SK-N-SH (cell line): ENCODE measurements around the gene ADAMTS14. TPM values are rescaled to one million over a fixed set of nuclear protein-coding genes. Genes with fewer than 3 reads are reported as not detected.

ENCODE experiments used
- CTCF ChIA-PET: fragments of 300-600, 350-600 bp; formaldehyde crosslinking; extraction: SDS; loops from one replicate; lab custom pipeline; 2021; lab: Yijun Ruan, JAX
- POLR2A ChIA-PET: fragments of 350-600 bp; sonication (Branson Sonifier 250); formaldehyde crosslinking; extraction: SDS; loops from one replicate; lab custom pipeline; 2020; ENCODE audit warnings: antibody characterized with exemption, inconsistent platforms; lab: Yijun Ruan, JAX
- DNase-seq: peaks from one replicate; pipeline ENCODE4 v3.0.0; 2012
- H2AFZ ChIP-seq: fragments of 200-600 bp; sonication (generic); 2 replicates; pipeline ENCODE4 v1.8.1; 2016; ENCODE audit warnings: antibody characterized with exemption, mild to moderate bottlenecking, low read depth
- H3F3A ChIP-seq: fragments of 200-600 bp; sonication (generic); replicated peaks from 2 replicates; pipeline ENCODE3; 2016; ENCODE audit warnings: antibody characterized with exemption, mild to moderate bottlenecking; ENCODE audit not compliant: insufficient read depth
- H3K27ac ChIP-seq, 2 experiments: fragments of 200-500 bp in 1 of 2; fragments of 200-600 bp in 1 of 2; sonication (Bioruptor generic) in 1 of 2; sonication (generic), shearing (Covaris generic) in 1 of 2; 2 replicates each; pipeline versions ENCODE4 v1.5.1 to v1.6.1; 2014 to 2016; ENCODE audit warnings: low read depth in 2 of 2, inconsistent platforms in 1 of 2, low read length in 1 of 2, mild to moderate bottlenecking in 1 of 2, mixed read lengths in 1 of 2
- H3K27me3 ChIP-seq: fragments of 200-600 bp; sonication (generic), shearing (Covaris generic); 2 replicates; pipeline ENCODE4 v1.6.1; 2016; ENCODE audit warnings: mixed run types; ENCODE audit not compliant: insufficient read depth
- H3K36me3 ChIP-seq, 2 experiments: fragments of 200-500 bp in 1 of 2; fragments of 200-600 bp in 1 of 2; sonication (Bioruptor generic) in 1 of 2; sonication (generic) in 1 of 2; replicated peaks in 1 of 2; 2 replicates each; pipeline versions ENCODE3 to v1.5.1; 2014 to 2016; ENCODE audit warnings: low read length in 1 of 2, mild to moderate bottlenecking in 1 of 2; ENCODE audit not compliant: insufficient read depth in 2 of 2, control insufficient read depth in 1 of 2
- H3K4me1 ChIP-seq, 2 experiments: fragments of 200-500 bp in 1 of 2; fragments of 200-600 bp in 1 of 2; sonication (Bioruptor generic) in 1 of 2; sonication (generic), shearing (Covaris generic) in 1 of 2; 2 replicates each; pipeline versions ENCODE4 v1.5.1 to v1.6.1; 2014 to 2016; ENCODE audit warnings: low read depth in 1 of 2, low read length in 1 of 2, mixed run types in 1 of 2; ENCODE audit not compliant: insufficient read depth in 2 of 2, control insufficient read depth in 1 of 2
- H3K4me2 ChIP-seq: fragments of 200-600 bp; sonication (generic), shearing (Covaris generic); 2 replicates; pipeline ENCODE4 v1.6.1; 2017; ENCODE audit warnings: mixed run types
- H3K4me3 ChIP-seq, 2 experiments: fragments of 200-500 bp in 1 of 2; fragments of 200-600 bp in 1 of 2; sonication (Bioruptor generic) in 1 of 2; sonication (generic), shearing (Covaris generic) in 1 of 2; 2 replicates each; pipeline versions ENCODE4 v1.5.1 to v1.8.1; 2014 to 2016; ENCODE audit warnings: low read depth in 2 of 2, inconsistent platforms in 1 of 2, low read length in 1 of 2, mild to moderate bottlenecking in 1 of 2, mixed read lengths in 1 of 2, moderate library complexity in 1 of 2
- H3K79me2 ChIP-seq: fragments of 200-600 bp; sonication (generic); 2 replicates; pipeline ENCODE4 v1.8.1; 2017; ENCODE audit warnings: mild to moderate bottlenecking; ENCODE audit not compliant: insufficient read depth
- H3K9ac ChIP-seq: fragments of 200-600 bp; sonication (generic); 2 replicates; pipeline ENCODE4 v1.6.1; 2017; ENCODE audit warnings: mixed run types
- H3K9me2 ChIP-seq: fragments of 200-600 bp; sonication (generic); 2 replicates; pipeline ENCODE4 v1.6.1; 2017; ENCODE audit warnings: mixed run types
- H3K9me3 ChIP-seq: fragments of 200-600 bp; sonication (generic); 2 replicates; pipeline ENCODE4 v1.6.1; 2017; ENCODE audit warnings: mixed run types, mild to moderate bottlenecking, moderate library complexity
- H4K20me1 ChIP-seq: fragments of 200-600 bp; sonication (generic); 2 replicates; pipeline ENCODE4 v1.6.1; 2017; ENCODE audit warnings: mild to moderate bottlenecking, mixed run types; ENCODE audit not compliant: insufficient read depth
- CHD2 ChIP-seq: fragments of 150-350 bp; IDR thresholded peaks from 2 replicates; pipeline ENCODE4 v1.6.1; 2018; ENCODE audit warnings: low read length; ENCODE audit not compliant: partially characterized antibody
- CTCF ChIP-seq: fragments of 200-600 bp; sonication (generic); IDR thresholded peaks from 2 replicates; pipeline ENCODE4 v1.6.1; 2017; ENCODE audit warnings: antibody characterized with exemption, mild to moderate bottlenecking, moderate library complexity
- ELF1 ChIP-seq: IDR thresholded peaks from 2 replicates; pipeline ENCODE4 v1.4.0; 2012
- FOSL2 ChIP-seq: IDR thresholded peaks from 2 replicates; pipeline ENCODE4 v1.4.0; 2012; ENCODE audit warnings: low read depth, mild to moderate bottlenecking, moderate library complexity, borderline replicate concordance
- FOXJ3 ChIP-seq: sonication (generic); formaldehyde crosslinking; IDR thresholded peaks from 2 replicates; pipeline ENCODE4 v1.5.1; 2020; ENCODE audit warnings: mild to moderate bottlenecking, missing genetic modification reagents
- FOXM1 ChIP-seq: IDR thresholded peaks from 2 replicates; pipeline ENCODE4 v1.4.0; 2012; ENCODE audit warnings: low read depth, mild to moderate bottlenecking
- GABPA ChIP-seq: IDR thresholded peaks from 2 replicates; pipeline ENCODE4 v1.4.0; 2012; ENCODE audit warnings: low read depth, mild to moderate bottlenecking
- GATA2 ChIP-seq: sonication (generic); formaldehyde crosslinking; IDR thresholded peaks from 2 replicates; pipeline ENCODE4 v1.5.0; 2020; ENCODE audit warnings: mild to moderate bottlenecking, missing genetic modification reagents
- MAX ChIP-seq: IDR thresholded peaks from 2 replicates; pipeline ENCODE4 v1.4.0; 2012; ENCODE audit warnings: low read depth
- NFIC ChIP-seq: IDR thresholded peaks from 2 replicates; pipeline ENCODE4 v1.4.0; 2012; ENCODE audit warnings: borderline replicate concordance
- NRF1 ChIP-seq: IDR thresholded peaks from 2 replicates; pipeline ENCODE4 v1.6.1; 2012; ENCODE audit warnings: low read depth, mild to moderate bottlenecking, low read length
- PBX3 ChIP-seq: IDR thresholded peaks from 2 replicates; pipeline ENCODE4; 2012
- POLR2AphosphoS5 ChIP-seq: IDR thresholded peaks from 2 replicates; pipeline ENCODE4 v1.6.1; 2012; ENCODE audit warnings: low read depth, low read length
- SIN3A ChIP-seq: IDR thresholded peaks from 2 replicates; pipeline ENCODE4 v1.6.1; 2012; ENCODE audit warnings: low read depth, mild to moderate bottlenecking, low read length, moderate library complexity, borderline replicate concordance
- TAF1 ChIP-seq: IDR thresholded peaks from 2 replicates; pipeline ENCODE4 v1.6.1; 2012; ENCODE audit warnings: low read depth, mild to moderate bottlenecking, low read length, moderate library complexity, borderline replicate concordance
- USF2 ChIP-seq: fragments of 150-350 bp; IDR thresholded peaks from 2 replicates; pipeline ENCODE4 v1.6.1; 2017; ENCODE audit warnings: antibody characterized with exemption, low read length, low read depth, borderline replicate concordance
- ZBTB33 ChIP-seq: IDR thresholded peaks from 2 replicates; pipeline ENCODE4 v1.4.0; 2012; ENCODE audit warnings: low read depth, borderline replicate concordance
- WGBS: methylation state at CpG from one replicate; pipeline ENCODE4 v1.1.6; 2017; ENCODE audit warnings: low lambda C conversion rate; 5-methylcytosine and 5-hydroxymethylcytosine counted together
- polyA plus RNA-seq, 3 experiments: library from polyadenylated mRNA; depleted of rRNA; stranded (reverse); fragments of >200 nt; gene quantifications; 2 replicates each; pipeline ENCODE4 v1.2.3, GENCODE V29; 2012

ADAMTS14 gene
- polyA plus RNA-seq, 1 of the 3 experiments (the other 2 are of a cell fraction): 1.1 TPM

- Histone ChIP-seq H3K27ac (no peak overlapping the region), H3K9me2 (no peaks in the 10 kb centered on the region), H3F3A (no peaks in the 10 kb centered on the region), H3K4me2 (no peak overlapping the region), H3K36me3 (no peaks in the 10 kb centered on the region), H3K27me3 (no peaks in the 10 kb centered on the region), H3K4me1 (peaks cover 0 to 4% of the 10 kb centered on the region in 2 experiments; a peak in 1 of 4 replicates), H4K20me1 (no peaks in the 10 kb centered on the region), H3K79me2 (no peaks in the 10 kb centered on the region), H3K4me3 (no peak overlapping the region), H2AFZ (no peak overlapping the region)
- WGBS: 84% methylated on average over 13 of the region's 17 CpGs
- ChIA-PET POLR2A (no interaction called here), CTCF (interaction anchor here (0.9 to 2.5 kb wide), 3 partner anchors 15 to 193 kb away, joined by 3 to 13 read pairs (median 5); no protein-coding TSS in a partner anchor)
- DNase-seq: no peak
- TF ChIP-seq CTCF (no peak), GATA2 (CRISPR knock-in tag) (no peak), SIN3A (no peak), ZBTB33 (no peak), MAX (no peak), NFIC (no peak), ELF1 (no peak), CHD2 (no peak), FOSL2 (no peak), TAF1 (no peak), NRF1 (no peak)
- TF ChIP-seq, all 33 proteins: peak for 0
- Histone ChIP-seq H3K9ac (no peak overlapping the region), H3K9me3 (no peaks in the 10 kb centered on the region)
Observed at GRCh38 chr10:70743430-70743788, 71.1 kb downstream of the ADAMTS14 start.

- Histone ChIP-seq H2AFZ (no peak overlapping the region), H3K27ac (no peak overlapping the region), H3K27me3 (no peaks in the 10 kb centered on the region), H3F3A (no peaks in the 10 kb centered on the region), H3K4me3 (no peak overlapping the region), H3K9ac (no peak overlapping the region), H4K20me1 (no peaks in the 10 kb centered on the region), H3K9me3 (no peaks in the 10 kb centered on the region), H3K4me2 (no peak overlapping the region), H3K9me2 (no peaks in the 10 kb centered on the region), H3K4me1 (peaks cover 0 to 4% of the 10 kb centered on the region in 2 experiments; a peak in 1 of 4 replicates), H3K79me2 (no peaks in the 10 kb centered on the region), H3K36me3 (no peaks in the 10 kb centered on the region)
- ChIA-PET CTCF (interaction anchor here (0.9 to 2.5 kb wide), 3 partner anchors 15 to 193 kb away, joined by 3 to 13 read pairs (median 5); no protein-coding TSS in a partner anchor), POLR2A (no interaction called here)
- 90% methylated on average over 8 of the region's 13 CpGs for WGBS
- no peak for TF ChIP-seq GABPA
- TF ChIP-seq POLR2AphosphoS5: no peak
- TF ChIP-seq FOXM1: no peak
- no peak for TF ChIP-seq GATA2 (CRISPR knock-in tag)
- no peak for TF ChIP-seq FOXJ3 (CRISPR knock-in tag)
- no peak for TF ChIP-seq PBX3
- TF ChIP-seq ELF1: no peak
- no peak for TF ChIP-seq USF2
- TF ChIP-seq CHD2: no peak
- no peak for TF ChIP-seq MAX
- DNase-seq: no peak
Observed at GRCh38 chr10:70743879-70744278, 71.6 kb downstream of the ADAMTS14 start.
